ENCODE results near the gene CDK7.

Gene CDK7

DNA sequence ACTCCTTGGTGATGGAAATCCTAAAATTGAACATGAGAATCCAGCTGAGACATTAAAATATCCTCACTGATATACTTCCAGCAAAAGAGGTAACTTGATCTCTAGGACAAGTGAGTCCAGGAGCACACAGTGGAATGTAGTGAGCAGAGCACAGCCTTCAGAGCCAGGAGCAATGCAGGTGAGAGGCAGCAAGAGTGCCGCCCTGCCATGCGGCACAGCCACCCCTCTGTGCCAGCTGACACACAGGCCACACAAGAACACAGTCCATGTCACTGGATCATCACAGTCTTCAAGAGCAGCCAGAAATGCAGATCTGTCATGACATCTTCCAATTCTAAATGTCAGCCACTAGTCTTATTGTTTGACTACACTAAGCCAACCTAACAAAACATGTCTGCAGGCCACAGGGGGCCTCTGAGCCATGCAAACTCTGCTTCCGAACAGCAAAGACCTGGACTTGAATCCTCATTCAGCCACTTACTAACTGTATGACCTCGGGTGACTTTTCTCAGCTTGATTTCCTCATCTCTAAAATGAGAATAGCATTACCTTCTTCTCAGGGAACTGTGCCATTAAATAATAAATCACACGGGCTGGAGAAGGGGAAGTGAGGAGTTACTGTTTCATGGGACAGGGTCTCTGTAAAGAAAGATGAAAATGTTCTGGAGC lies 50.9 kb downstream of the CDK7 start:
- TF ChIP-seq, protein P1, sequence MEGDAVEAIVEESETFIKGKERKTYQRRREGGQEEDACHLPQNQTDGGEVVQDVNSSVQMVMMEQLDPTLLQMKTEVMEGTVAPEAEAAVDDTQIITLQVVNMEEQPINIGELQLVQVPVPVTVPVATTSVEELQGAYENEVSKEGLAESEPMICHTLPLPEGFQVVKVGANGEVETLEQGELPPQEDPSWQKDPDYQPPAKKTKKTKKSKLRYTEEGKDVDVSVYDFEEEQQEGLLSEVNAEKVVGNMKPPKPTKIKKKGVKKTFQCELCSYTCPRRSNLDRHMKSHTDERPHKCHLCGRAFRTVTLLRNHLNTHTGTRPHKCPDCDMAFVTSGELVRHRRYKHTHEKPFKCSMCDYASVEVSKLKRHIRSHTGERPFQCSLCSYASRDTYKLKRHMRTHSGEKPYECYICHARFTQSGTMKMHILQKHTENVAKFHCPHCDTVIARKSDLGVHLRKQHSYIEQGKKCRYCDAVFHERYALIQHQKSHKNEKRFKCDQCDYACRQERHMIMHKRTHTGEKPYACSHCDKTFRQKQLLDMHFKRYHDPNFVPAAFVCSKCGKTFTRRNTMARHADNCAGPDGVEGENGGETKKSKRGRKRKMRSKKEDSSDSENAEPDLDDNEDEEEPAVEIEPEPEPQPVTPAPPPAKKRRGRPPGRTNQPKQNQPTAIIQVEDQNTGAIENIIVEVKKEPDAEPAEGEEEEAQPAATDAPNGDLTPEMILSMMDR (IDR thresholded peaks at IDR 0.05; ENCODE audit: control insufficient read depth, insufficient read depth, low read depth, low read length, missing control alignments): no peak
- no peak overlapping the region for H3K4me3 ChIP-seq (ENCODE audit: control insufficient read depth, low read depth, low read length)
- DNase-seq (ENCODE audit: low read depth): no peak

GRCh38 chr5:69288069-69288468 lies 53.4 kb downstream of the CDK7 start:
- no peak overlapping the region for H3K4me3 ChIP-seq (ENCODE audit: control insufficient read depth, low read depth, low read length)
- no peak for DNase-seq (ENCODE audit: low read depth)
- TF ChIP-seq, protein P1 (IDR thresholded peaks at IDR 0.05; ENCODE audit: control insufficient read depth, insufficient read depth, low read depth, low read length, missing control alignments): no peak

- H3K4me3 ChIP-seq (ENCODE audit: control insufficient read depth, low read depth, low read length): no peak overlapping the region
- DNase-seq (ENCODE audit: low read depth): no peak
- TF ChIP-seq, protein P1 (IDR thresholded peaks at IDR 0.05; ENCODE audit: control insufficient read depth, insufficient read depth, low read depth, low read length, missing control alignments): no peak
Observed at GRCh38 chr5:69288688-69289087, 54.0 kb downstream of the CDK7 start.

DNA sequence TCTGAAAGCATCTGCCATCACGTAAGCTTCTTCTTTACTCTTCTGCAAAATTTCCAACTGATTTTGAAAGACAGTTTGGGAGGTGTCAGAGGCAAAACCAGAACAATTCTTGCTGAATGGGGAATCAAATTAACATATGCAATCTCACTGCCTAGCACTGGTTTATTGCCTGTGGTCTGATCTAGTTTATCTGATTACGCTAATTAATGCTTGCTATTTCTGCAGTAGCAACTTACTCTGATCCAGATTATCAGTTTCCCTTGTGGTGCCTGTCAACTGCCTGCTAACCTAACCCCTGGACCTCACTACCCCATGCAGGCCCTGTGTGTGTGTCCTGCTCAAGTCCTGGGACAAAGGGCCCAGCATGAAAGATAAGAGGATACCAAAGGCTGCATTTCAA lies 57.6 kb downstream of the CDK7 start:
- TF ChIP-seq, protein P1 (IDR thresholded peaks at IDR 0.05; ENCODE audit: control insufficient read depth, insufficient read depth, low read depth, low read length, missing control alignments): no peak
- DNase-seq (ENCODE audit: low read depth): no peak
- no peak overlapping the region for H3K4me3 ChIP-seq (ENCODE audit: control insufficient read depth, low read depth, low read length)

GRCh38 chr5:69293882-69294281 lies 59.2 kb downstream of the CDK7 start:
- DNase-seq (ENCODE audit: low read depth): no peak
- TF ChIP-seq, protein P1 (IDR thresholded peaks at IDR 0.05; ENCODE audit: control insufficient read depth, insufficient read depth, low read depth, low read length, missing control alignments): no peak
- no peak overlapping the region for H3K4me3 ChIP-seq (ENCODE audit: control insufficient read depth, low read depth, low read length)

- TF ChIP-seq, protein P1 (IDR thresholded peaks at IDR 0.05; ENCODE audit: control insufficient read depth, insufficient read depth, low read depth, low read length, missing control alignments): no peak
- peak; percentile 20 for DNase-seq (ENCODE audit: low read depth)
- no peak overlapping the region for H3K4me3 ChIP-seq (ENCODE audit: control insufficient read depth, low read depth, low read length)
Observed at GRCh38 chr5:69295088-69295754, 60.5 kb downstream of the CDK7 start.

All from AG09309 (cell line).